GM04504 (cell line): ENCODE data around the gene FANCM.

Experiments used
- DNase-seq: peaks from one replicate; pipeline ENCODE4 v3.0.0-alpha.2; 2012; ENCODE audit warnings: low read depth

FANCM gene

GRCh38 chr14:45227566-45227965, 91.8 kb downstream of the FANCM start:
- no peak for DNase-seq

- DNase-seq, result no peak
Measured at GRCh38 chr14:45238988-45239387, 103.3 kb downstream of the FANCM start.

GRCh38 chr14:45242706-45243105, 107.0 kb downstream of the FANCM start:
- no peak for DNase-seq

- DNase-seq, result no peak
Measured at GRCh38 chr14:45246151-45246550, 110.4 kb downstream of the FANCM start.

- DNase-seq, result no peak
Measured at GRCh38 chr14:45246691-45247090, 111.0 kb downstream of the FANCM start.

GRCh38 chr14:45247427-45247826, 111.7 kb downstream of the FANCM start:
- no peak for DNase-seq

- DNase-seq, result peak; percentile 53
Measured at GRCh38 chr14:45249856-45250575, 114.3 kb downstream of the FANCM start.
